Measurements from ENCODE around the gene STK10.

The STK10 gene

DNA sequence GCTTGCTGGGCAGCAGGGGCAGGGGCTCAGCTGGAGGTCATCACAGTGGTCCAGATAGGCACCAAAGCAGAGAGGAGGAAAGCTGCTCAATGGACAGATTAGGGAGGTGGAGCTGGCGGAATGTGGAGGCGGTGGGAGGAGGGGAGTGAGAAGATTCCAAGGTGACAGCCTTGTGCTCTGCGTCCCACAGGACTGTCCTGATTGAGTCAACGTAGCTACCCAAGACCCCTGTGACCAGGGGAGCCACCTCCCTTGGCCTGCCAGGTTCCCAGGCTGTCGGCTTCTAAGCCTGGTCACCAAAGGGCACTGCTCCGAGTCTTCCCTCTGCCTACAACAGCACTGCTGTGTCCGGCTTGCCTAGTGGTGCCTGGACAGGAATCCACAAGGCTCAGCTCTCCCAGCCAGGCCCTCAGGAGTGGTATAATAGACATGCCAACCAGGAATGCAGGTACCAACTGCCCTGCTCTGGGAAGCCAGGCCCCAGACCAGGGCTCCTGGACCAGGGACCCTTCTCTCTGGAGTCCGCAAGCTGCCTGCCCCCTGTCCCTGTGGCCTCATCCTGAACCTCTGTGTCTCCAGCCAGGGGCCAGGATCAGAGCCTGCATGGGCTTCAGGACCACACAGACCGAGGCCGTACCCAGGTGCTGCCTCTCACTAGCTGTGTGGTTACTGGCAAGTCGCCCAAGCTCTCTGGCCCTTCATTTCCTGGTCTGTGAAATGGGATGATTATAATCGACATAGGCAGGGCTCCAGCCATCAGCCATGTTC lies 67.9 kb downstream of the STK10 start:
- H3K9ac ChIP-seq (ENCODE audit: low read length in 2 of 2), result no peak overlapping the region
- H3K27me3 ChIP-seq (ENCODE audit: control insufficient read depth in 1 of 2, insufficient read depth in 2 of 2, low read length in 2 of 2), result no peaks in the 10 kb centered on the region
- peaks cover 5% of the 10 kb centered on the region for H3K4me1 ChIP-seq (ENCODE audit: control insufficient read depth, insufficient read depth, low read length)
- no peak overlapping the region for H3K4me3 ChIP-seq (ENCODE audit: low read length in 2 of 2)
- H3K27ac ChIP-seq (ENCODE audit: low read length), result no peak overlapping the region
- peaks cover 0 to 4% of the 10 kb centered on the region in 2 donors for H3K36me3 ChIP-seq (ENCODE audit: control insufficient read depth in 2 of 2, insufficient read depth in 2 of 2, low read length in 2 of 2)
- no peaks in the 10 kb centered on the region for H3K9me3 ChIP-seq (ENCODE audit: control insufficient read depth in 2 of 2, low read length in 2 of 2)

DNA sequence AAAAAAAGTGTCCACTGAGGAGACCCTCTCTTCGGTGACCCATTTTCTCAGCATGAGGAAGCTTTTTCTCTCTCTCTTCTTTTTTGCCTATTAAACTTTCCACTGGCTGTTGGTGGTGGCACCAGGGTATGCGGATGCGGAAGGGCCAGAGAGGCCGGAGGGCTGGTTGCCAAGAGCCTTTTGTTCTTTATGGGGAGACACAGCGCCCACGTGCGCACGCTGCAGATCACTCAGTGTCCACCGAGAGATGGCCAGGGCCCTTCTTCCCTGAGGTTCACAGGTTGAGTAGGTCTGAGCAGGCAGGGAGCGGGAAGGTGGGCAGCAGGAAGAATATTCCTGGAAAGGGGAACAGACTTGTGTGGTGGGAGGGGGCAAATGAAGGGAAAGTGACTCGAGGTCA lies 69.1 kb downstream of the STK10 start:
- no peak overlapping the region for H3K4me3 ChIP-seq (ENCODE audit: low read length in 2 of 2)
- no peak overlapping the region for H3K9ac ChIP-seq (ENCODE audit: low read length in 2 of 2)
- no peaks in the 10 kb centered on the region for H3K9me3 ChIP-seq (ENCODE audit: control insufficient read depth in 2 of 2, low read length in 2 of 2)
- no peaks in the 10 kb centered on the region for H3K27me3 ChIP-seq (ENCODE audit: control insufficient read depth in 1 of 2, insufficient read depth in 2 of 2, low read length in 2 of 2)
- peaks cover 7% of the 10 kb centered on the region for H3K4me1 ChIP-seq (ENCODE audit: control insufficient read depth, insufficient read depth, low read length)
- H3K36me3 ChIP-seq (ENCODE audit: control insufficient read depth in 2 of 2, insufficient read depth in 2 of 2, low read length in 2 of 2), result peaks cover 0 to 4% of the 10 kb centered on the region in 2 donors
- no peak overlapping the region for H3K27ac ChIP-seq (ENCODE audit: low read length)

DNA sequence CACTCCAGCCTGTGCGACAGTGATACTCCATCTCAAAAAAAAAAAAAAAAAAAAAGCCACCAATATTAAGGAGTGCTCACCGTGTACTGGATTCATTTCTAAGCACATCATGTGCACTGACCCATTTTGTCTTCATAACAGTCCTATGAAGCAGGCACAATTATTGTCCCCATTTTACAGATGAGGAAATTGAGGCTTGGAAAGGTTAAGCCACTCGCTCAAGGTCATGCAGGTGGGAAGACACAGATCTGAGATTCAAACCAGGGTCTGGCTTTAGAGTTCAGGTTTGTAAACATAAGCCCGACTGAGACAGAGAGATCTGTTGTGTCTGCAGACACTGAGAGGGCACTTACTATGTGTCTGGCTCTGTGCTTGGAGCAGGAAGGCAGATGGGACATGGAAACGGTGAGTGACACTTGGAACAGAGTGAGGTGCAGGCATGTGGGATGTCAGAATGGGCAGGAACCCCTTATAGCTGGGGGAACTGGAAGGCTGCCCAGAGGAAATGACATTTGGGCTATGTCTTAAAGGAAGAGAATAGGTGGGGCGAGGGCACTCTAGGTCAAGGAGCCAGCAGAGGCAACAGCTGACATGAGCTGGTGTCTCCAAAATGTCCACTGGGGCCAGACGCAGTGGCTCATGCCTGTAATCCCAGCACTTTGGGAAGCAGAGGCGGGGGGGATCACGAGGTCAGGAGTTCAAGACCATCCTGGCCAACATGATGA lies 69.9 kb downstream of the STK10 start:
- no peak overlapping the region for H3K27ac ChIP-seq (ENCODE audit: low read length)
- no peak overlapping the region for H3K9ac ChIP-seq (ENCODE audit: low read length in 2 of 2)
- peaks cover 4% of the 10 kb centered on the region for H3K4me1 ChIP-seq (ENCODE audit: control insufficient read depth, insufficient read depth, low read length)
- no peaks in the 10 kb centered on the region for H3K9me3 ChIP-seq (ENCODE audit: control insufficient read depth in 2 of 2, low read length in 2 of 2)
- no peaks in the 10 kb centered on the region for H3K27me3 ChIP-seq (ENCODE audit: control insufficient read depth in 1 of 2, insufficient read depth in 2 of 2, low read length in 2 of 2)
- peaks cover 0 to 4% of the 10 kb centered on the region in 2 donors for H3K36me3 ChIP-seq (ENCODE audit: control insufficient read depth in 2 of 2, insufficient read depth in 2 of 2, low read length in 2 of 2)
- H3K4me3 ChIP-seq (ENCODE audit: low read length in 2 of 2), result no peak overlapping the region

DNA sequence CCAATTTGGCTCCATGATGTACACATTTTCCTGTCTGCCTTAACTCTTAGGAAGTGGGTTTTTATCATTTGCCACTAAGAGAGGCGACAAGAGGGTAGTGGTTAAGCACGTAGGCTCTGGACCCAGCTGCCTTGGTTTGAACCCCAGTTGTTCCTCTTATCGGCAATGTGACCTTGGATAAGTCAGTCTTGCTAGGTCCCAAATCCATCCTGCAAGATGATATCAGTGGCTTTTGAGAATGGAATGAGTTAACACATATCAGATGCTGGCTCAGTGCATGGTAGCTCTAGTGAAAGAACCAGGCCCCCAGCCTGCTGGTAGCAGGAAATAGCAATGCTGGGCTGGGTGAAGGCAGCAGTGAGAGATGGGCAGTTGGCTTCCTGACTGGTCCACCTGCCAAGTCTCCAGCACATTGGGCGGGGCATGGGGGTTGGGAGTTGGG lies 72.5 kb downstream of the STK10 start:
- H3K4me3 ChIP-seq (ENCODE audit: low read length in 2 of 2), result no peak overlapping the region
- no peak overlapping the region for H3K27ac ChIP-seq (ENCODE audit: low read length)
- no peaks in the 10 kb centered on the region for H3K27me3 ChIP-seq (ENCODE audit: control insufficient read depth in 1 of 2, insufficient read depth in 2 of 2, low read length in 2 of 2)
- H3K36me3 ChIP-seq (ENCODE audit: control insufficient read depth in 2 of 2, insufficient read depth in 2 of 2, low read length in 2 of 2), result peaks cover 0 to 4% of the 10 kb centered on the region in 2 donors
- peaks cover 17% of the 10 kb centered on the region for H3K4me1 ChIP-seq (ENCODE audit: control insufficient read depth, insufficient read depth, low read length)
- no peak overlapping the region for H3K9ac ChIP-seq (ENCODE audit: low read length in 2 of 2)
- H3K9me3 ChIP-seq (ENCODE audit: control insufficient read depth in 2 of 2, low read length in 2 of 2), result no peaks in the 10 kb centered on the region

DNA sequence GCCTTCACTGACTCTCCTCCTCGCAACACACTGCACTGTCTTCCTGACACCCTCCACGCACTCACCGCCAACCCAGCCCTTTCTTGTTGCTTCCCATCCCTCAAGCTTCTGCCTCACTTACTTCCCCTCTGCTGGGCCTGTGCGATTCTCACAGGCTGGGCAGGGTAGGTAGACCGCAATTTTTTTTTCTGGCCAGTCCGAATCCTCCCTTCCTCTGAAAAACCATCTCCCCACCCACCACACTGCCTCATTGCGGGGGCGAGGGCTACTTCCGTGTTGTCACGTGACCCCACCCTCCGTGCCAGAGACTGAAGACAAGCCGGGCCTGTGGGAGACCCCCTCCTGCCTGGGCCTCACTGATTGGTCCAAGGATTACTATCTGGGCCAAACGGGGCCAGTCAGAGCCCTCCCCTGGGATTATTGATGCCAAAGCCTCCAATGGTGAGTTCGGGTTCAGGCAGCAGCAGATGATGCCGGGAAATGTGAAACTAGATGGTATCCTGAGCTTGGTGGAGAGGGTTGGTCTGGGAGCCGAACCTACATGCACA lies 73.1 kb downstream of the STK10 start:
- Histone ChIP-seq H3K9ac (ENCODE audit: low read length in 2 of 2) (no peak overlapping the region), H3K27me3 (ENCODE audit: control insufficient read depth in 1 of 2, insufficient read depth in 2 of 2, low read length in 2 of 2) (no peaks in the 10 kb centered on the region), H3K9me3 (ENCODE audit: control insufficient read depth in 2 of 2, low read length in 2 of 2) (no peaks in the 10 kb centered on the region), H3K4me3 (ENCODE audit: low read length in 2 of 2) (no peak overlapping the region), H3K4me1 (ENCODE audit: control insufficient read depth, insufficient read depth, low read length) (peaks cover 21% of the 10 kb centered on the region), H3K36me3 (ENCODE audit: control insufficient read depth in 2 of 2, insufficient read depth in 2 of 2, low read length in 2 of 2) (peaks cover 0 to 4% of the 10 kb centered on the region in 2 donors), H3K27ac (ENCODE audit: low read length) (no peak overlapping the region)

DNA sequence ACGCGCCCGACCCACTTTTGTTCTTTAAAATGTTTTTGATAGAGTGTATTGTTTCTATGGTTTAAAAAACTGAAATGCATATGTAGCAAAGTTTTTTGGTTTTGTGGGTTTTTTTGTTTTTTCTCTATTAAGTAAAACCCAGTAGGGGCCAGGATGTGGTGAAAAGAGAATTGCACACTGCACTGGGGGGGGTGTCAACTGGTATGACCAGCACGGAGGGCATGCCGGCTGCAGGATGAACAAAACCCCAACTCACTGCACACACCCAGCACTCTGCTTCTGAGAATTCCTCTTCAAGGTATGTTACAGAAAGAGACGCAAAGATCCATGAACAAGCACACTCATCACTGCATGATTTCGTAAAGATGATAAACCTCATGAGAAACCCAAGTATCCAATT lies 75.0 kb downstream of the STK10 start:
- peaks cover 21% of the 10 kb centered on the region for H3K4me1 ChIP-seq (ENCODE audit: control insufficient read depth, insufficient read depth, low read length)
- H3K36me3 ChIP-seq (ENCODE audit: control insufficient read depth in 2 of 2, insufficient read depth in 2 of 2, low read length in 2 of 2), result peaks cover 0 to 4% of the 10 kb centered on the region in 2 donors
- no peak overlapping the region for H3K27ac ChIP-seq (ENCODE audit: low read length)
- H3K9me3 ChIP-seq (ENCODE audit: control insufficient read depth in 2 of 2, low read length in 2 of 2), result no peaks in the 10 kb centered on the region
- no peak overlapping the region for H3K9ac ChIP-seq (ENCODE audit: low read length in 2 of 2)
- no peak overlapping the region for H3K4me3 ChIP-seq (ENCODE audit: low read length in 2 of 2)
- no peaks in the 10 kb centered on the region for H3K27me3 ChIP-seq (ENCODE audit: control insufficient read depth in 1 of 2, insufficient read depth in 2 of 2, low read length in 2 of 2)

DNA sequence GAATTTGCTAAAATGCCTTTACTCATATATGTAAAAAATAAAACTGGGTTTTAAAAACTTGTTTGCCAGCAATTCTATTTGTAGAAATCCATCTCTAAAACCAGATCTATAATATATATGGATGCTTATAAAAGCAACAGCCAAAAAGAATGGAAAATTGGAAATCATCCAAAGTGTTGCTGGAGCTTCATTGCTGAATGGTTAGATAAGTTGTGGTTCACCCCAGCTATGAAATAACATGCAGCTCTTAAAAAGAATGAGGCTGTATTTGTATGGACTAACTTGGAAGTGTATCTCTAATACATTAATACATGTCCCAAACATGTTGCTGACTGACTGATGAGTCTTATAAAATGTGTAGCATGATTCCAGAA lies 76.2 kb downstream of the STK10 start:
- peaks cover 0 to 4% of the 10 kb centered on the region in 2 donors for H3K36me3 ChIP-seq (ENCODE audit: control insufficient read depth in 2 of 2, insufficient read depth in 2 of 2, low read length in 2 of 2)
- H3K27ac ChIP-seq (ENCODE audit: low read length), result peak overlapping the region; percentile 75
- H3K9ac ChIP-seq (ENCODE audit: low read length in 2 of 2), result no peak overlapping the region
- H3K4me3 ChIP-seq (ENCODE audit: low read length in 2 of 2), result no peak overlapping the region
- peaks cover 30% of the 10 kb centered on the region for H3K4me1 ChIP-seq (ENCODE audit: control insufficient read depth, insufficient read depth, low read length)
- no peaks in the 10 kb centered on the region for H3K9me3 ChIP-seq (ENCODE audit: control insufficient read depth in 2 of 2, low read length in 2 of 2)
- H3K27me3 ChIP-seq (ENCODE audit: control insufficient read depth in 1 of 2, insufficient read depth in 2 of 2, low read length in 2 of 2), result no peaks in the 10 kb centered on the region

DNA sequence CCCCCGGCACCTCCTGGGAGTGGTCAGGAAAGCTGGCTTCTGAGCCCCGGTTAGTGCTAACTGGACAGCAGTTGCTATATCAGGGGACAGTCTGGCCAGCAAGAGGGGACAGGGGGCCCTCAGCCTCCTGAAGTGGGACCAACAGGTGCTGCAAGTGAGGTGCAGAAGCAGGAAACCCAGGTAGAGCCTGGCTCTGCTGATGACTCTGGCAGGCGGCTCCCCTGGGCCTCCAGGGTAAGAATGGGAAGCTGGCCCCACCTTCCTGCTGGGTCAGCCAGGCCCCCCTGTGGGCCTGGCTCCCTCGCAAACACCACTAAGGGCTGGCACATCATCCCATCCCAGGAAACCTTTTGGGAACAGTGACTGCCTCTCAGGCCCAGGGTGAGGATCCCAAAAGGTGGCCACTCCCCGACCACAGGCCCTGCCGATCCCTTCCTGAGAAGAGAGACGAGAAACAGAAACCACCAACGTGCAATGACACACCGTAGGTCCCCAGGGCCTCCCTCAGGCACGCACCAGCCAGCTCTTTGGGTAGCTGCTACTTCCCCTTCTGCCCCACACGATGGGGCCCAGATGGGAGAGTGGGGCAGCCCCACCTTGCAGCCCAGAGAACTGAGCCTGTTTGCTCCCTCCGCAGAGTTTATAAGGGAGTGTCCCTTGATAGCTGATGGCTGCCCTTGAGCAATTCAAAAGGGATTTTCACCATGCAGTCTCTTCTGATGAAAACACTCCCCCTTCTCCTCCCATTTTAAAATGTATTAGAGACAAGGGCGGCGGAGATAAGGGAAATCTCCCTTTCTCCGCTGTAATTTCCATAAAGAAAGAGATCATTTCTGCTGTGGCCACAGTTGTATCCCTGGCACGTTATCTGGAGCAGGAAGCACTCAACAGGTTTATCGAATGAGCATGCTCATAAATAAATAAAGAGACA lies 76.8 kb downstream of the STK10 start:
- Histone ChIP-seq H3K9ac (ENCODE audit: low read length in 2 of 2) (peak overlapping the region; percentile 23 to 51), H3K27ac (ENCODE audit: low read length) (peak overlapping the region; percentile 75), H3K4me1 (ENCODE audit: control insufficient read depth, insufficient read depth, low read length) (peaks cover 30% of the 10 kb centered on the region)

DNA sequence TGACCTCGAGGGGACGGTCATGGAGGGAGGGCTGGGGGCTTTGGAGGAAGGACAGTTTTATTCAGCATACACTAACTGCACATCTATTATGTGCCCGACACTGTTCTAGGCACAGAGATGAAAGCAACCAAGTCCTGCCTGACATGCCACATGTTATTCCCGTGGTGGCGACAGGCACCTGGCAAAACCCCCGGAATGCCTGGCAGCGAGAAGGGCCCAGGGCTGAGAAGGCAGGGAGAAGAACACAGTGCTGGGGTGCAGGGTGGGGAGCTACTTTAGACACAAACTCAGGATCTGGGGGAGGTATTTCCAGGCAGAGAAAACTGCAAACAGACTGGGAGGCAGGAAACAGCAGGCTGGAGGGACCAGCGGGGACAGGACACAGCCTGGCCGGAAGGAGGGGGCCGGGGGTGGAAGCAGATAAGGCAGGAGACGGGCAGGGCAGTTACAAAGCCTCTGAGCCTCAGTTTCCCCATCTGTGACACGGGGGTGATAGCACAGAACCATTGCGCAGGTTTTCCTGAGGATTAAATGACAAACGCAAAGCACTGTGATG lies 77.7 kb downstream of the STK10 start:
- Histone ChIP-seq H3K9ac (ENCODE audit: low read length in 2 of 2) (peak overlapping the region; percentile 23 to 51), H3K27ac (ENCODE audit: low read length) (peak overlapping the region; percentile 75)

More for the DNA sequence above, 76.8 kb downstream of the STK10 start:
- H3K36me3 ChIP-seq (ENCODE audit: control insufficient read depth in 2 of 2, insufficient read depth in 2 of 2, low read length in 2 of 2), result peaks cover 0 to 4% of the 10 kb centered on the region in 2 donors
- peak overlapping the region; percentile 48 to 64 for H3K4me3 ChIP-seq (ENCODE audit: low read length in 2 of 2)
- H3K9me3 ChIP-seq (ENCODE audit: control insufficient read depth in 2 of 2, low read length in 2 of 2), result no peaks in the 10 kb centered on the region
- H3K27me3 ChIP-seq (ENCODE audit: control insufficient read depth in 1 of 2, insufficient read depth in 2 of 2, low read length in 2 of 2), result no peaks in the 10 kb centered on the region

DNA sequence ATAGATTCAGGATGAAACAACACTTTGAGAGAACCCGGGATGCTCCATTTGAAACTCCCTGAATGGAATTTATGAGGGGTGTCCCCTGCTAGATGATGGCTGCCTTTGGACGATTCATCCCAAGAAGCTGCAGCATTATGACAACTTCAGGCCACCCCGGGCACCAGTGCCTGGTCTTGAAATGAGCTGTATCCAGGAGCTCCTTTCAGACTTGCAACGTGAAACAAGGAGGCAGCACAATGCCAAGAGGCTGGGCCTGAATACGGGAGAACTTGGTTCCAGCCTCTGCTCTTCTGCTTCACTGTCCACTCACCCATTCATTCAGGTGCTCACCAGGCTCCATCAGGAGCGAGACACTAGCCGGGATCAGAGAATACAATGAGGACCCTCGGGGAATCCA lies 78.3 kb downstream of the STK10 start:
- Histone ChIP-seq H3K36me3 (ENCODE audit: control insufficient read depth in 2 of 2, insufficient read depth in 2 of 2, low read length in 2 of 2) (no peaks in the 10 kb centered on the region), H3K27ac (ENCODE audit: low read length) (peak overlapping the region; percentile 75), H3K4me3 (ENCODE audit: low read length in 2 of 2) (no peak overlapping the region), H3K27me3 (ENCODE audit: control insufficient read depth in 1 of 2, insufficient read depth in 2 of 2, low read length in 2 of 2) (no peaks in the 10 kb centered on the region), H3K9ac (ENCODE audit: low read length in 2 of 2) (no peak overlapping the region), H3K4me1 (ENCODE audit: control insufficient read depth, insufficient read depth, low read length) (peaks cover 30% of the 10 kb centered on the region), H3K9me3 (ENCODE audit: control insufficient read depth in 2 of 2, low read length in 2 of 2) (no peaks in the 10 kb centered on the region)

More for the DNA sequence above, 77.7 kb downstream of the STK10 start:
- H3K36me3 ChIP-seq (ENCODE audit: control insufficient read depth in 2 of 2, insufficient read depth in 2 of 2, low read length in 2 of 2), result peaks cover 0 to under 1% of the 10 kb centered on the region in 2 donors
- H3K4me1 ChIP-seq (ENCODE audit: control insufficient read depth, insufficient read depth, low read length), result peaks cover 30% of the 10 kb centered on the region
- no peaks in the 10 kb centered on the region for H3K9me3 ChIP-seq (ENCODE audit: control insufficient read depth in 2 of 2, low read length in 2 of 2)
- H3K4me3 ChIP-seq (ENCODE audit: low read length in 2 of 2), result no peak overlapping the region
- no peaks in the 10 kb centered on the region for H3K27me3 ChIP-seq (ENCODE audit: control insufficient read depth in 1 of 2, insufficient read depth in 2 of 2, low read length in 2 of 2)

All from stomach smooth muscle (tissue), 2 donors.